Adrenal gland (tissue), 5 donors: ENCODE data around the gene ZCCHC4.

Experiments used
- CTCF ChIP-seq, 6 experiments: fragments of 450-650 bp in 4 of 6; fragments of 200-600 bp in 2 of 6; sonication (generic) in 1 of 6; IDR thresholded peaks; 1 replicate in 5 of 6; 2 replicates in 1 of 6; pipeline versions ENCODE4 v1.5.1 to v1.8.0; 2016 to 2021; ENCODE audit warnings: antibody characterized with exemption in 6 of 6, mild to moderate bottlenecking in 2 of 6, moderate library complexity in 1 of 6
- POLR2A ChIP-seq, 2 donors: fragments of 450-650 bp; IDR thresholded peaks; one replicate each; pipeline ENCODE4 v1.6.1; 2017; ENCODE audit warnings: antibody characterized with exemption in 2 of 2, mild to moderate bottlenecking in 2 of 2, moderate library complexity in 1 of 2
- donor health status: DM: no; HTN: no; CAD: no.

GRCh38 chr4:25291158-25291733 lies 21.3 kb upstream of the ZCCHC4 start:
- no peak for TF ChIP-seq CTCF (IDR thresholded peaks at IDR 0.05)
- no peak for TF ChIP-seq POLR2A (IDR thresholded peaks at IDR 0.05)
